SK-N-SH (cell line): ENCODE data around the gene PKNOX2. TPM values are rescaled to one million over a fixed set of nuclear protein-coding genes. Genes with fewer than 3 reads are reported as not detected.

Experiments
- CTCF ChIA-PET: fragments of 300-600, 350-600 bp; formaldehyde crosslinking; extraction: SDS; loops from one replicate; lab custom pipeline; 2021; lab: Yijun Ruan, JAX
- POLR2A ChIA-PET: fragments of 350-600 bp; sonication (Branson Sonifier 250); formaldehyde crosslinking; extraction: SDS; loops from one replicate; lab custom pipeline; 2020; ENCODE audit warnings: antibody characterized with exemption, inconsistent platforms; lab: Yijun Ruan, JAX
- DNase-seq: peaks from one replicate; pipeline ENCODE4 v3.0.0; 2012
- H2AFZ ChIP-seq: fragments of 200-600 bp; sonication (generic); 2 replicates; pipeline ENCODE4 v1.8.1; 2016; ENCODE audit warnings: antibody characterized with exemption, mild to moderate bottlenecking, low read depth
- H3F3A ChIP-seq: fragments of 200-600 bp; sonication (generic); replicated peaks from 2 replicates; pipeline ENCODE3; 2016; ENCODE audit warnings: antibody characterized with exemption, mild to moderate bottlenecking; ENCODE audit not compliant: insufficient read depth
- H3K27ac ChIP-seq, 2 experiments: fragments of 200-500 bp in 1 of 2; fragments of 200-600 bp in 1 of 2; sonication (Bioruptor generic) in 1 of 2; sonication (generic), shearing (Covaris generic) in 1 of 2; 2 replicates each; pipeline versions ENCODE4 v1.5.1 to v1.6.1; 2014 to 2016; ENCODE audit warnings: low read depth in 2 of 2, inconsistent platforms in 1 of 2, low read length in 1 of 2, mild to moderate bottlenecking in 1 of 2, mixed read lengths in 1 of 2
- H3K27me3 ChIP-seq: fragments of 200-600 bp; sonication (generic), shearing (Covaris generic); 2 replicates; pipeline ENCODE4 v1.6.1; 2016; ENCODE audit warnings: mixed run types; ENCODE audit not compliant: insufficient read depth
- H3K36me3 ChIP-seq, 2 experiments: fragments of 200-500 bp in 1 of 2; fragments of 200-600 bp in 1 of 2; sonication (Bioruptor generic) in 1 of 2; sonication (generic) in 1 of 2; replicated peaks in 1 of 2; 2 replicates each; pipeline versions ENCODE3 to v1.5.1; 2014 to 2016; ENCODE audit warnings: low read length in 1 of 2, mild to moderate bottlenecking in 1 of 2; ENCODE audit not compliant: insufficient read depth in 2 of 2, control insufficient read depth in 1 of 2
- H3K4me1 ChIP-seq, 2 experiments: fragments of 200-500 bp in 1 of 2; fragments of 200-600 bp in 1 of 2; sonication (Bioruptor generic) in 1 of 2; sonication (generic), shearing (Covaris generic) in 1 of 2; 2 replicates each; pipeline versions ENCODE4 v1.5.1 to v1.6.1; 2014 to 2016; ENCODE audit warnings: low read depth in 1 of 2, low read length in 1 of 2, mixed run types in 1 of 2; ENCODE audit not compliant: insufficient read depth in 2 of 2, control insufficient read depth in 1 of 2
- H3K4me2 ChIP-seq: fragments of 200-600 bp; sonication (generic), shearing (Covaris generic); 2 replicates; pipeline ENCODE4 v1.6.1; 2017; ENCODE audit warnings: mixed run types
- H3K4me3 ChIP-seq, 2 experiments: fragments of 200-500 bp in 1 of 2; fragments of 200-600 bp in 1 of 2; sonication (Bioruptor generic) in 1 of 2; sonication (generic), shearing (Covaris generic) in 1 of 2; 2 replicates each; pipeline versions ENCODE4 v1.5.1 to v1.8.1; 2014 to 2016; ENCODE audit warnings: low read depth in 2 of 2, inconsistent platforms in 1 of 2, low read length in 1 of 2, mild to moderate bottlenecking in 1 of 2, mixed read lengths in 1 of 2, moderate library complexity in 1 of 2
- H3K79me2 ChIP-seq: fragments of 200-600 bp; sonication (generic); 2 replicates; pipeline ENCODE4 v1.8.1; 2017; ENCODE audit warnings: mild to moderate bottlenecking; ENCODE audit not compliant: insufficient read depth
- H3K9ac ChIP-seq: fragments of 200-600 bp; sonication (generic); 2 replicates; pipeline ENCODE4 v1.6.1; 2017; ENCODE audit warnings: mixed run types
- H3K9me2 ChIP-seq: fragments of 200-600 bp; sonication (generic); 2 replicates; pipeline ENCODE4 v1.6.1; 2017; ENCODE audit warnings: mixed run types
- H3K9me3 ChIP-seq: fragments of 200-600 bp; sonication (generic); 2 replicates; pipeline ENCODE4 v1.6.1; 2017; ENCODE audit warnings: mixed run types, mild to moderate bottlenecking, moderate library complexity
- H4K20me1 ChIP-seq: fragments of 200-600 bp; sonication (generic); 2 replicates; pipeline ENCODE4 v1.6.1; 2017; ENCODE audit warnings: mild to moderate bottlenecking, mixed run types; ENCODE audit not compliant: insufficient read depth
- CHD2 ChIP-seq: fragments of 150-350 bp; IDR thresholded peaks from 2 replicates; pipeline ENCODE4 v1.6.1; 2018; ENCODE audit warnings: low read length; ENCODE audit not compliant: partially characterized antibody
- EP300 ChIP-seq, 2 experiments: IDR thresholded peaks; 2 replicates each; pipeline versions ENCODE4 v1.4.0 to v1.6.1; 2012; ENCODE audit warnings: borderline replicate concordance in 1 of 2, low read depth in 1 of 2, low read length in 1 of 2
- EZH2phosphoT487 ChIP-seq: fragments of 200-600 bp; sonication (generic); IDR thresholded peaks from 2 replicates; pipeline ENCODE4 v1.6.1; 2017; ENCODE audit warnings: low read depth, mixed run types, mild to moderate bottlenecking, antibody characterized with exemption, moderate library complexity, borderline replicate concordance
- FOXJ3 ChIP-seq: sonication (generic); formaldehyde crosslinking; IDR thresholded peaks from 2 replicates; pipeline ENCODE4 v1.5.1; 2020; ENCODE audit warnings: mild to moderate bottlenecking, missing genetic modification reagents
- FOXM1 ChIP-seq: IDR thresholded peaks from 2 replicates; pipeline ENCODE4 v1.4.0; 2012; ENCODE audit warnings: low read depth, mild to moderate bottlenecking
- GABPA ChIP-seq: IDR thresholded peaks from 2 replicates; pipeline ENCODE4 v1.4.0; 2012; ENCODE audit warnings: low read depth, mild to moderate bottlenecking
- JUND ChIP-seq: IDR thresholded peaks from 2 replicates; pipeline ENCODE4 v1.4.0; 2012
- MEF2A ChIP-seq: IDR thresholded peaks from 2 replicates; pipeline ENCODE4 v1.4.0; 2012; ENCODE audit warnings: low read depth, borderline replicate concordance
- NFIC ChIP-seq: IDR thresholded peaks from 2 replicates; pipeline ENCODE4 v1.4.0; 2012; ENCODE audit warnings: borderline replicate concordance
- NRF1 ChIP-seq: IDR thresholded peaks from 2 replicates; pipeline ENCODE4 v1.6.1; 2012; ENCODE audit warnings: low read depth, mild to moderate bottlenecking, low read length
- RAD21 ChIP-seq: IDR thresholded peaks from 2 replicates; pipeline ENCODE4 v1.6.1; 2012; ENCODE audit warnings: mild to moderate bottlenecking, low read length
- RXRA ChIP-seq: IDR thresholded peaks from 2 replicates; pipeline ENCODE4 v1.4.0; 2012; ENCODE audit warnings: low read depth, mild to moderate bottlenecking, borderline replicate concordance
- TAF1 ChIP-seq: IDR thresholded peaks from 2 replicates; pipeline ENCODE4 v1.6.1; 2012; ENCODE audit warnings: low read depth, mild to moderate bottlenecking, low read length, moderate library complexity, borderline replicate concordance
- TEAD4 ChIP-seq: IDR thresholded peaks from 2 replicates; pipeline ENCODE4 v1.4.0; 2012; ENCODE audit warnings: mild to moderate bottlenecking, borderline replicate concordance; ENCODE audit not compliant: insufficient read depth
- USF1 ChIP-seq: IDR thresholded peaks from 2 replicates; pipeline ENCODE4 v1.4.0; 2012; ENCODE audit warnings: low read depth, borderline replicate concordance
- YY1 ChIP-seq: IDR thresholded peaks from 2 replicates; pipeline ENCODE4 v1.4.0; 2012; ENCODE audit warnings: low read depth, mild to moderate bottlenecking
- ZBTB33 ChIP-seq: IDR thresholded peaks from 2 replicates; pipeline ENCODE4 v1.4.0; 2012; ENCODE audit warnings: low read depth, borderline replicate concordance
- WGBS: methylation state at CpG from one replicate; pipeline ENCODE4 v1.1.6; 2017; ENCODE audit warnings: low lambda C conversion rate; 5-methylcytosine and 5-hydroxymethylcytosine counted together
- polyA plus RNA-seq, 3 experiments: library from polyadenylated mRNA; depleted of rRNA; stranded (reverse); fragments of >200 nt; gene quantifications; 2 replicates each; pipeline ENCODE4 v1.2.3, GENCODE V29; 2012

The PKNOX2 gene
- polyA plus RNA-seq, 1 of the 3 experiments (the other 2 are of a cell fraction) = 0.02 TPM

DNA sequence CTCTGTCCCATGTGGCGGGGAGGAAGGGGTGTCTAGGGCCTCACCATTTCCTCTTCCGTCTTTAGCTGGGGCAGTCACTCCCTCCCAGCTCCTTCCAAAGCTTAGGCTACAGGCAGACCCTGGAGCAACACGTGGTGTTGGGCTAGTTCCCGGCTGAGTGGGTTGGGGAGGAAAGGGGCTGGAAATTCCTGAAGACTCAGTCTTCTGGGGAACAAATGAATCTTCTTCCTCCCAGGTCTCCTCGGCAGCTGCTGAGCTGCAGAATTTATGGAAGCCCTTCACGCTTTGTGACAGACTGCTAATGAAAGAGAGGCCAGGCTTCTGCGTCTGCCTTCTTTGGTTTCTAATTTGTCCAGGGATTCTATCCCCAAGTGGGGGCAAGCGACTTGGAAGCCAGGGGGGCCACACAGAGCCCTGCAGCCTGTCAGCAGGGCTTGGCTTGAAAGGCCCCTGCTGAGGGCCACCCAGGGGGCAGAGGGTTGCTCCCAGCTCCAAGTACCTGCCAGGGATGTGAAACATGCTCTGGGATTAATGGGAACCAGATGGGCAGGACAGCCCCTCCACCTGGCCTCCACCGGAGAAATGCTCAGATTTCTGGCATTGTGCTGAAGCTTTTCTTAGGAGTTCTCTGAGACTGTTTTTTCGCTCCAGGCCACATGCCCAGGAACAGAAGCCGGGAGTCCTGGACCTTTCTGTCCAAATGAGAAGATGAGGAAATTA lies 123.1 kb downstream of the PKNOX2 start (continued):
- no peak for TF ChIP-seq TEAD4
- TF ChIP-seq, all 33 proteins: peak for 0

DNA sequence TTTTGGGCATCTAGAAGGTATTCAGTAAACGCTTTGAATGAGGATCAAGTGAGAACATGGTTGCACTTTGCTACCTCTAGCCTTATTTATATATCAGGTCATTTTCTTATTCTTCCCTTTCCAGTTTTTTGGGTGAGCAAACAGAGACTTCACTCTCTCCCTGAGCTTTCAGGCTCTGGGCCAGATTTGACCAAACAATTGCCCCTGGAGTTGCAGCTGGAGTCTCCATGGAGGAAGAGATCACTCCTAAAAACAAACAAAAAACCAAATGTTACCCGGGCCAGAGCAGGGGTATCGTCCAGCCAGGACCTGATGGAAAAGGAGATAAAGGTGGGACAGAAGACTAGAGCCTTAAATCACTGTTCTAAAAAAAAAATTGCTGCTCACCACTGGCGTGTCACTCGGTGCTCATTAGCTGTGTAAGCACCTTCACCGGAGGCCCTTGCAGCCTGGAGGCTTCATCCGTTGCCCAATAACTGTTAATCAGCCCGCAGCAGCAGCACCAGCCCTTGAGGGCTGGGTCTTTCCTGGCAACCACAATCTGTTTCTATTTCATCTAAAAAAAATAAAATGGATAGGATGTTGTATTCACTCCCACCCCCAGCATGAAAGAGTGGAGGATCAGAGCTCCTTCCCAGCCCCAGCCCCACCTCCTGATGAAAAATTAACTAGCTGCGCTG lies 125.0 kb downstream of the PKNOX2 start:
- H3K79me2 ChIP-seq = no peaks in the 10 kb centered on the region
- H3F3A ChIP-seq = no peaks in the 10 kb centered on the region
- POLR2A ChIA-PET = no interaction called here
- CTCF ChIA-PET = interaction anchor here (0.6 to 2.3 kb wide), 5 partner anchors 56 to 448 kb away, joined by 3 to 7 read pairs (median 4); no protein-coding TSS in a partner anchor
- H2AFZ ChIP-seq = no peak overlapping the region
- H3K36me3 ChIP-seq = no peaks in the 10 kb centered on the region
- no peak overlapping the region for H3K4me3 ChIP-seq
- peak; percentile 27 for DNase-seq
- TF ChIP-seq JUND = no peak
- TF ChIP-seq, all 33 proteins: peak for 0
- H3K9ac ChIP-seq = no peak overlapping the region
- H3K27me3 ChIP-seq = no peaks in the 10 kb centered on the region; the same call in 1 of the 2 replicates
- no peak overlapping the region for H3K27ac ChIP-seq
- H4K20me1 ChIP-seq = no peaks in the 10 kb centered on the region
- no peaks in the 10 kb centered on the region for H3K9me2 ChIP-seq
- no peaks in the 10 kb centered on the region for H3K9me3 ChIP-seq
- WGBS = 25% methylated on average over 7 of the region's 9 CpGs
- H3K4me2 ChIP-seq = no peak overlapping the region
- peaks cover 0 to 15% of the 10 kb centered on the region in 2 experiments; a peak in 1 of 4 replicates for H3K4me1 ChIP-seq

DNA sequence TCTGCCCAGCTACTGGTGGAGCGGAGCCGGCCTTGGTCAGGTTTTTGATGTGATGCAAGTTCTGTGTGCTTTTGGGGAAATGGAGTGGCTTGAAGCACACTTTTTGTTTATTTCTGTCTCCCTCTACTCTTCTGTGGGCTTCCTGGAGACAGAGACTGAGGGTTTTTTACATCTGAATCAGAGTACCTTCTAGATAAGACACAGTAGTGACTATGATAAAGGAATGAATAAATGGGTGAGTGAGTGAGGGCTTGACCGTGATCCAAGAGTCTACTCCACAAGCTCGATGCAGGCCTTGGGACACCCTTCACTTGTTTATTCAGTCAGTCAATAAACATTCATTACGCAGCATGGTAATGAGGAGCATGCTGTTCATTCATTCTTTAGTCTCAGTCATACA lies 125.7 kb downstream of the PKNOX2 start:
- TF ChIP-seq EZH2phosphoT487 = no peak
- TF ChIP-seq NFIC = no peak
- no peak for TF ChIP-seq RXRA
- no peak for TF ChIP-seq FOXJ3 (CRISPR knock-in tag)
- TF ChIP-seq ZBTB33 = no peak
- no peak for TF ChIP-seq EP300 (IDR thresholded peaks at IDR 0.05; ENCODE audit: borderline replicate concordance in 1 of 2, low read depth in 1 of 2, low read length in 1 of 2)
- no peak for TF ChIP-seq CHD2
- no peak for TF ChIP-seq YY1
- no peak for TF ChIP-seq USF1
- no peak for TF ChIP-seq NRF1
- no peak for TF ChIP-seq TAF1
- no peak for TF ChIP-seq RAD21
- no peak for TF ChIP-seq GABPA
- TF ChIP-seq MEF2A = no peak
- TF ChIP-seq FOXM1 = no peak
- DNase-seq = no peak
- ChIA-PET CTCF (interaction anchor here (0.6 to 2.3 kb wide), 5 partner anchors 55 to 447 kb away, joined by 3 to 7 read pairs (median 3); no protein-coding TSS in a partner anchor), POLR2A (no interaction called here)
- 58% methylated on average over 4 of the region's 5 CpGs for WGBS
- no peak overlapping the region for H3K4me2 ChIP-seq
- H3K79me2 ChIP-seq = no peaks in the 10 kb centered on the region
- H2AFZ ChIP-seq = no peak overlapping the region
- no peak overlapping the region for H3K4me3 ChIP-seq
- H3K9ac ChIP-seq = no peak overlapping the region
- H3K4me1 ChIP-seq = peaks cover 0 to 15% of the 10 kb centered on the region in 2 experiments; a peak in 1 of 4 replicates
- no peaks in the 10 kb centered on the region for H4K20me1 ChIP-seq
- no peaks in the 10 kb centered on the region for H3F3A ChIP-seq
- no peaks in the 10 kb centered on the region for H3K9me2 ChIP-seq
- no peaks in the 10 kb centered on the region for H3K36me3 ChIP-seq
- no peak overlapping the region for H3K27ac ChIP-seq
- no peaks in the 10 kb centered on the region; the same call in 1 of the 2 replicates for H3K27me3 ChIP-seq
- no peaks in the 10 kb centered on the region for H3K9me3 ChIP-seq
